ENCODE data around the gene TP53BP2.

DNA sequence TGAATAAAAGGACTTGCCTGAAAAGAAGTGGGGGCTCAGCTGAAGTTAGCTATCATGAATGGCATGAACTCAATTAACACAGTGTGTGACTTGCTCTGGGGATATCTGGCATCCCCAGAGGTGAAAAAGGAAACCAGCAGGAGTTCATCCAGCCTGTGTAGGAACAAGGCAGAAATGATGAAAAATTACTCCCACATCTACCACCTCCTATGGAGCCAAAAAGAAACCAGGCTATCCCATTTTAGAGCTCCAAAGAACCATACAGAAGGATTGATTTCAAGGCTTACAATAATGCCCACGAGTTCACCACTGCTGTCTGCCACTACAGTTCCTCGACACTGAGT, 25.3 kb downstream of the TP53BP2 start:
- TF ChIP-seq CTCF (IDR thresholded peaks at IDR 0.05; ENCODE audit: low read depth, low read length, missing input control) (no peak), ATF3 (IDR thresholded peaks at IDR 0.05) (no peak), JUND (IDR thresholded peaks at IDR 0.05) (no peak), FOXA1 (IDR thresholded peaks at IDR 0.05) (no peak), SP1 (IDR thresholded peaks at IDR 0.05) (no peak), GABPA (IDR thresholded peaks at IDR 0.05 in 1 of 2, conservative IDR thresholded peaks at IDR 0.05 in 1 of 2) (no peak), NR2F2 (IDR thresholded peaks at IDR 0.05) (no peak), RAD21 (IDR thresholded peaks at IDR 0.05) (no peak), TAF1 (conservative IDR thresholded peaks at IDR 0.05) (no peak), HNF4A (conservative IDR thresholded peaks at IDR 0.05) (no peak), MAX (IDR thresholded peaks at IDR 0.05) (no peak), REST (IDR thresholded peaks at IDR 0.05) (no peak)
- TF ChIP-seq, protein P1, sequence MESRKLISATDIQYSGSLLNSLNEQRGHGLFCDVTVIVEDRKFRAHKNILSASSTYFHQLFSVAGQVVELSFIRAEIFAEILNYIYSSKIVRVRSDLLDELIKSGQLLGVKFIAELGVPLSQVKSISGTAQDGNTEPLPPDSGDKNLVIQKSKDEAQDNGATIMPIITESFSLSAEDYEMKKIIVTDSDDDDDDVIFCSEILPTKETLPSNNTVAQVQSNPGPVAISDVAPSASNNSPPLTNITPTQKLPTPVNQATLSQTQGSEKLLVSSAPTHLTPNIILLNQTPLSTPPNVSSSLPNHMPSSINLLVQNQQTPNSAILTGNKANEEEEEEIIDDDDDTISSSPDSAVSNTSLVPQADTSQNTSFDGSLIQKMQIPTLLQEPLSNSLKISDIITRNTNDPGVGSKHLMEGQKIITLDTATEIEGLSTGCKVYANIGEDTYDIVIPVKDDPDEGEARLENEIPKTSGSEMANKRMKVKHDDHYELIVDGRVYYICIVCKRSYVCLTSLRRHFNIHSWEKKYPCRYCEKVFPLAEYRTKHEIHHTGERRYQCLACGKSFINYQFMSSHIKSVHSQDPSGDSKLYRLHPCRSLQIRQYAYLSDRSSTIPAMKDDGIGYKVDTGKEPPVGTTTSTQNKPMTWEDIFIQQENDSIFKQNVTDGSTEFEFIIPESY (IDR thresholded peaks at IDR 0.05): no peak

All from liver (tissue), 3 donors.